H9 (cell line): Measurements from ENCODE around the gene CACFD1. TPM values are rescaled to one million over a fixed set of nuclear protein-coding genes. Genes with fewer than 3 reads are reported as not detected.

Source experiments
- DNase-seq: peaks from one replicate; pipeline ENCODE4 v3.0.0-alpha.2; 2017
- H2AFZ ChIP-seq: one replicate; pipeline ENCODE4 v1.6.1; 2013; ENCODE audit warnings: mild to moderate bottlenecking, low read length, control low read depth, moderate library complexity
- H2AK5ac ChIP-seq: 2 replicates; pipeline ENCODE4 v1.6.1; 2013; ENCODE audit warnings: low read length, control low read depth, mixed read lengths; ENCODE audit not compliant: insufficient read length
- H2BK120ac ChIP-seq: one replicate; pipeline ENCODE4 v1.6.1; 2013; ENCODE audit warnings: low read depth, mild to moderate bottlenecking, low read length, control low read depth, inconsistent platforms; ENCODE audit not compliant: poor library complexity, severe bottlenecking
- H2BK12ac ChIP-seq: 2 replicates; pipeline ENCODE4 v1.6.1; 2013; ENCODE audit warnings: low read length, control low read depth, mixed read lengths, low read depth; ENCODE audit not compliant: insufficient read length
- H2BK15ac ChIP-seq: 2 replicates; pipeline ENCODE4 v1.6.1; 2013; ENCODE audit warnings: low read depth, low read length, control low read depth
- H2BK20ac ChIP-seq: one replicate; pipeline ENCODE4 v1.6.1; 2013; ENCODE audit warnings: low read depth, mild to moderate bottlenecking, low read length, control low read depth, inconsistent platforms; ENCODE audit not compliant: poor library complexity, severe bottlenecking
- H2BK5ac ChIP-seq: 2 replicates; pipeline ENCODE4 v1.6.1; 2013; ENCODE audit warnings: low read length, control low read depth, mixed read lengths; ENCODE audit not compliant: insufficient read length
- H3K14ac ChIP-seq: 2 replicates; pipeline ENCODE4 v1.6.1; 2013; ENCODE audit warnings: low read length, control low read depth; ENCODE audit not compliant: insufficient read depth
- H3K18ac ChIP-seq: 2 replicates; pipeline ENCODE4 v1.6.1; 2013; ENCODE audit warnings: low read depth, mild to moderate bottlenecking, mixed read lengths, low read length, control low read depth; ENCODE audit not compliant: insufficient read length
- H3K23ac ChIP-seq: 2 replicates; pipeline ENCODE4 v1.6.1; 2013; ENCODE audit warnings: low read length, control low read depth, mixed read lengths, low read depth; ENCODE audit not compliant: insufficient read length
- H3K23me2 ChIP-seq: 2 replicates; pipeline ENCODE4 v1.6.1; 2013; ENCODE audit warnings: low read depth, mild to moderate bottlenecking, mixed read lengths, low read length, control low read depth; ENCODE audit not compliant: insufficient read length, poor library complexity, severe bottlenecking
- H3K27ac ChIP-seq: 2 replicates; pipeline ENCODE4 v1.5.1; 2013; ENCODE audit warnings: low read length, control low read depth, mixed read lengths, low read depth; ENCODE audit not compliant: insufficient read length
- H3K27me3 ChIP-seq: 2 replicates; pipeline ENCODE4 v1.6.1; 2013; ENCODE audit warnings: low read length, control low read depth, inconsistent platforms; ENCODE audit not compliant: insufficient read depth
- H3K4ac ChIP-seq: 2 replicates; pipeline ENCODE4 v1.6.1; 2013; ENCODE audit warnings: low read depth, mild to moderate bottlenecking, control low read depth, inconsistent platforms, low read length, moderate library complexity
- H3K4me1 ChIP-seq: 2 replicates; pipeline ENCODE4 v1.6.1; 2013; ENCODE audit warnings: low read length, control low read depth, inconsistent platforms; ENCODE audit not compliant: insufficient read depth
- H3K4me2 ChIP-seq: 2 replicates; pipeline ENCODE4 v1.6.1; 2013; ENCODE audit warnings: low read length, control low read depth, mixed read lengths; ENCODE audit not compliant: insufficient read length, insufficient read depth
- H3K56ac ChIP-seq: 2 replicates; pipeline ENCODE4 v1.6.1; 2013; ENCODE audit warnings: low read depth, mild to moderate bottlenecking, mixed read lengths, low read length, control low read depth; ENCODE audit not compliant: insufficient read length
- H3K79me1 ChIP-seq: 2 replicates; pipeline ENCODE4 v1.6.1; 2013; ENCODE audit warnings: low read depth, mild to moderate bottlenecking, moderate library complexity, low read length, control low read depth, inconsistent platforms; ENCODE audit not compliant: insufficient read depth, poor library complexity, severe bottlenecking
- H3K79me2 ChIP-seq: 2 replicates; pipeline ENCODE4 v1.6.1; 2013; ENCODE audit warnings: low read length, control low read depth, inconsistent platforms; ENCODE audit not compliant: insufficient read depth
- H3K9ac ChIP-seq: 2 replicates; pipeline ENCODE4 v1.6.1; 2013; ENCODE audit warnings: low read length, control low read depth, mixed read lengths; ENCODE audit not compliant: insufficient read length; ENCODE audit errors: extremely low read depth
- H3K9me3 ChIP-seq: one replicate; pipeline ENCODE4 v1.6.1; 2013; ENCODE audit warnings: low read depth, low read length, inconsistent platforms; ENCODE audit not compliant: control insufficient read depth
- H3T11ph ChIP-seq: one replicate; pipeline ENCODE4 v1.6.1; 2013; ENCODE audit warnings: mild to moderate bottlenecking, low read length, control low read depth, inconsistent platforms
- H4K20me1 ChIP-seq: one replicate; pipeline ENCODE4 v1.6.1; 2013; ENCODE audit not compliant: control insufficient read depth, insufficient read length, insufficient read depth
- H4K5ac ChIP-seq: 2 replicates; pipeline ENCODE4 v1.6.1; 2013; ENCODE audit warnings: low read depth, mild to moderate bottlenecking, mixed read lengths, low read length, control low read depth; ENCODE audit not compliant: insufficient read length
- H4K8ac ChIP-seq: replicated peaks from 2 replicates; pipeline ENCODE4 v1.6.1; 2013; ENCODE audit warnings: low read length, control low read depth, mixed read lengths, low read depth; ENCODE audit not compliant: insufficient read length
- H4K91ac ChIP-seq: 2 replicates; pipeline ENCODE4 v1.6.1; 2013; ENCODE audit warnings: low read depth, mild to moderate bottlenecking, moderate library complexity, mixed read lengths, low read length, control low read depth; ENCODE audit not compliant: insufficient read length
- H3K27ac Mint-ChIP-seq, 3 experiments: 2 replicates in 2 of 3; 3 replicates in 1 of 3; pipeline ENCODE4 v1.8.0; 2020 to 2021; ENCODE audit warnings: mixed read lengths in 3 of 3, mild to moderate bottlenecking in 1 of 3, moderate library complexity in 1 of 3
- H3K27me3 Mint-ChIP-seq: 2 replicates; pipeline ENCODE4 v1.8.0; 2021; ENCODE audit warnings: low read depth, mild to moderate bottlenecking, moderate library complexity, mixed read lengths
- H3K36me3 Mint-ChIP-seq, 3 experiments: 2 replicates in 2 of 3; 3 replicates in 1 of 3; pipeline ENCODE4 v1.8.0; 2020 to 2021; ENCODE audit warnings: low read depth in 3 of 3, mixed read lengths in 3 of 3; ENCODE audit not compliant: insufficient read depth in 1 of 3
- H3K4me1 Mint-ChIP-seq, 2 experiments: 2 replicates each; pipeline ENCODE4 v1.8.0; 2020; ENCODE audit warnings: mixed read lengths in 2 of 2
- H3K4me3 Mint-ChIP-seq, 2 experiments: 2 replicates in 1 of 2; 3 replicates in 1 of 2; pipeline ENCODE4 v1.8.0; 2020 to 2021; ENCODE audit warnings: mild to moderate bottlenecking in 2 of 2, mixed read lengths in 2 of 2, moderate library complexity in 1 of 2
- H3K9me3 Mint-ChIP-seq, 2 experiments: 2 replicates in 1 of 2; 3 replicates in 1 of 2; pipeline ENCODE4 v1.8.0; 2020; ENCODE audit warnings: mild to moderate bottlenecking in 2 of 2, mixed read lengths in 2 of 2, moderate library complexity in 1 of 2
- CTCF ChIP-seq: fragments of 200-600 bp; sonication (generic); conservative IDR thresholded peaks from 3 replicates; pipeline ENCODE4 v1.8.0; 2021; ENCODE audit warnings: antibody characterized with exemption, mild to moderate bottlenecking
- WGBS: extraction: QIAGEN DNeasy Blood & Tissue Kit; methylation state at CpG from one replicate; pipeline ENCODE4 v1.1.7; 2013; ENCODE audit warnings: missing lambda C conversion rate, low lambda C conversion rate, mixed read lengths; ENCODE audit not compliant: insufficient read length; ENCODE audit errors: extremely low coverage; 5-methylcytosine and 5-hydroxymethylcytosine counted together
- total RNA-seq: library from RNA; stranded (reverse); gene quantifications from 2 replicates; pipeline ENCODE4 v1.2.1, GENCODE V29; 2021

CACFD1 gene
- total RNA-seq, 1 experiment from 2014 or later = 20.0 TPM

DNA sequence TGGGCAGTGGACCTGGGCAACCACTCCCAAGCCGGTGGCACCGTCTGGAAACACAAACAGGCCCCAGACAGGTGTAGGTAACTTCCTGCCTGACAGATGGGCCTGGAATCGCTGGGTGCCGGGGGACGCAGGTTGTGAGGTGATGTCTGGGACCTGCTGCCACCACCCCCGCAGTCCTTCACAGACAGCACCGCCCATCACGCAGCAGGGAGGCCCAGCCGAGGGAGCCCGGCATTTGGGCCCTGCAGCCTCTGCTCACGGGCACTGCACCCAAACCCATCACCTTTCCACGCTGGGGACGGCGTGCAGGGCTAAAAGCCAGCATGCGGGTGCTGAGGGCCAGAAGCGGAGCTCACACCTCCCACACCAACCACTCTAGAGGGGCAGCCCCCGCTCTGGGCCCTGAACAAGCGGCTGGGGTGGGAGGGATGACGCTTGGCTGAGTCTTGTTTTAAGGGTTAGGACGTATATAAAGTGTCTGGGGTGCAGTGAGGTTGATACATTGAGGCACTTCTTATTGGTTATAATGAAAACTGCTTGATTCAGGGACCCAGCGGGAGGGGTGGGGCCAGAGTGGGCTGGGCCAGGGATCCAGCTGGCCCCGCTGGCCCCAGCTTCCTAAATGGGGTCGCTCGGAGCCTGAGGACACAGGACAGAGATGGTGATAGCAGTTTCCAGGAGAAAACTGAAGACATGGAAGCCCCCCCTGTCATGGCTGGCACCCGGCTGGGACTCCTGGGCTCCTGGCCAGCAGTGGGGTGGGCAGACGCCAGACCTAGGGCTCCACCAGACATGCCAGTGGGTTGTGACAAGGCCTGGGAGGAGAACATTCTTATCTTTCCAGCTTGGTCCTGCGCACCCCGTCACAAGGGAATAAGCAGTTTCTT, 53.7 kb downstream of the CACFD1 start:
- Histone ChIP-seq H3T11ph (no peak overlapping the region), H3K4ac (no peak overlapping the region), H4K5ac (no peak overlapping the region), H3K14ac (no peak overlapping the region; the same call in 1 of the 2 replicates), H3K23me2 (no peaks in the 10 kb centered on the region), H3K23ac (no peak overlapping the region), H3K79me1 (no peaks in the 10 kb centered on the region), H2BK5ac (no peak overlapping the region), H3K4me1 (peaks cover 2% of the 10 kb centered on the region; the same call in 1 of the 2 replicates), H2BK120ac (no peak overlapping the region), H3K56ac (no peak overlapping the region), H2AFZ (no peak overlapping the region), H3K18ac (no peak overlapping the region), H3K4me2 (no peak overlapping the region), H3K27ac (no peak overlapping the region), H2AK5ac (no peak overlapping the region), H2BK15ac (no peak overlapping the region), H2BK20ac (no peak overlapping the region), H4K8ac (no peak overlapping the region), H4K91ac (no peak overlapping the region), H3K79me2 (no peaks in the 10 kb centered on the region), H4K20me1 (no peaks in the 10 kb centered on the region), H3K9me3 (no peaks in the 10 kb centered on the region), H3K9ac (no peak overlapping the region), H3K27me3 (no peaks in the 10 kb centered on the region), H2BK12ac (no peak overlapping the region)
- no CpG with 5 or more reads among the region's 28 CpGs for WGBS
- Mint-ChIP-seq H3K9me3 (no peaks in the 10 kb centered on the region), H3K4me3 (no peak overlapping the region), H3K4me1 (peaks cover 8 to 17% of the 10 kb centered on the region in 2 experiments), H3K36me3 (no peaks in the 10 kb centered on the region), H3K27me3 (peaks cover 15% of the 10 kb centered on the region), H3K27ac (no peak overlapping the region)
- no peak for DNase-seq
- TF ChIP-seq CTCF = no peak
